Bronchial epithelial cell (primary cell): ENCODE data around the gene L3MBTL3. TPM values are rescaled to one million over a fixed set of nuclear protein-coding genes. Genes with fewer than 3 reads are reported as not detected.

Experiments used
- DNase-seq: peaks from one replicate; pipeline ENCODE4 v3.0.0-alpha.2; 2010; ENCODE audit warnings: low read depth
- FAIRE-seq: peaks from 2 replicates; lab custom pipeline; 2011; peaks lifted over from hg19 to GRCh38; lab: Jason Lieb, UNC
- H3K27me3 ChIP-seq: 2 replicates; pipeline ENCODE4 v1.5.1; 2011; ENCODE audit warnings: low read length; ENCODE audit not compliant: control insufficient read depth, insufficient read depth
- H3K36me3 ChIP-seq: 2 replicates; pipeline ENCODE4 v1.5.1; 2011; ENCODE audit warnings: low read length; ENCODE audit not compliant: control insufficient read depth, insufficient read depth
- H3K4me3 ChIP-seq: 2 replicates; pipeline ENCODE4 v1.5.1; 2011; ENCODE audit warnings: mild to moderate bottlenecking, low read depth, low read length, control low read depth
- CTCF ChIP-seq: IDR thresholded peaks from 2 replicates; pipeline ENCODE4 v1.5.1; 2011; ENCODE audit warnings: mild to moderate bottlenecking, moderate library complexity, low read length, control low read depth, inconsistent platforms; ENCODE audit not compliant: insufficient read depth, severe bottlenecking
- total RNA-seq: library from RNA; depleted of rRNA; stranded (reverse); fragments of >200 nt; gene quantifications from 2 replicates; pipeline ENCODE4 v1.2.1, GENCODE V29; 2014

The L3MBTL3 gene
- total RNA-seq, 1 donor from 2014 or later = 12.1 TPM

- Histone ChIP-seq H3K36me3 (no peaks in the 10 kb centered on the region), H3K27me3 (no peaks in the 10 kb centered on the region), H3K4me3 (no peak overlapping the region)
- no peak for TF ChIP-seq CTCF
- DNase-seq = no peak
- FAIRE-seq = no peak
These were observed 134.6 kb downstream of the L3MBTL3 start for GRCh38 chr6:130152908-130153510.

- TF ChIP-seq CTCF = no peak
- no peaks in the 10 kb centered on the region for H3K27me3 ChIP-seq
- FAIRE-seq = no peak
- H3K4me3 ChIP-seq = no peak overlapping the region
- no peaks in the 10 kb centered on the region for H3K36me3 ChIP-seq
- no peak for DNase-seq
These were observed 138.5 kb downstream of the L3MBTL3 start for GRCh38 chr6:130156908-130157307.

- no peak for TF ChIP-seq CTCF
- FAIRE-seq = no peak
- H3K4me3 ChIP-seq = no peak overlapping the region
- no peak for DNase-seq
- H3K36me3 ChIP-seq = no peaks in the 10 kb centered on the region
- no peaks in the 10 kb centered on the region for H3K27me3 ChIP-seq
These were observed 139.7 kb downstream of the L3MBTL3 start for GRCh38 chr6:130158056-130158455.

- FAIRE-seq (no peak), DNase-seq (no peak)
- TF ChIP-seq CTCF = no peak
- no peak overlapping the region for H3K4me3 ChIP-seq
- H3K36me3 ChIP-seq = no peaks in the 10 kb centered on the region
- H3K27me3 ChIP-seq = no peaks in the 10 kb centered on the region
These were observed 140.2 kb downstream of the L3MBTL3 start for GRCh38 chr6:130158548-130158947.

- TF ChIP-seq CTCF = no peak
- H3K36me3 ChIP-seq = no peaks in the 10 kb centered on the region
- no peak overlapping the region for H3K4me3 ChIP-seq
- FAIRE-seq (no peak), DNase-seq (peak; percentile 11)
- no peaks in the 10 kb centered on the region for H3K27me3 ChIP-seq
These were observed 141.6 kb downstream of the L3MBTL3 start for GRCh38 chr6:130159956-130160355.
